ENCODE results near the gene TDRD12. TPM values are rescaled to one million over a fixed set of nuclear protein-coding genes. Genes with fewer than 3 reads are reported as not detected.

TDRD12 gene
- polyA plus RNA-seq, 1 experiment = 0.07 TPM

GRCh38 chr19:32869369-32869965 is 149.9 kb downstream of the TDRD12 start, which contains the start of gene SLC7A9:
SLC7A9 (minus strand) TSS chr19:32869767; CDS start chr19:32868534, 1,233 bp downstream.
- TF ChIP-seq, protein P1, sequence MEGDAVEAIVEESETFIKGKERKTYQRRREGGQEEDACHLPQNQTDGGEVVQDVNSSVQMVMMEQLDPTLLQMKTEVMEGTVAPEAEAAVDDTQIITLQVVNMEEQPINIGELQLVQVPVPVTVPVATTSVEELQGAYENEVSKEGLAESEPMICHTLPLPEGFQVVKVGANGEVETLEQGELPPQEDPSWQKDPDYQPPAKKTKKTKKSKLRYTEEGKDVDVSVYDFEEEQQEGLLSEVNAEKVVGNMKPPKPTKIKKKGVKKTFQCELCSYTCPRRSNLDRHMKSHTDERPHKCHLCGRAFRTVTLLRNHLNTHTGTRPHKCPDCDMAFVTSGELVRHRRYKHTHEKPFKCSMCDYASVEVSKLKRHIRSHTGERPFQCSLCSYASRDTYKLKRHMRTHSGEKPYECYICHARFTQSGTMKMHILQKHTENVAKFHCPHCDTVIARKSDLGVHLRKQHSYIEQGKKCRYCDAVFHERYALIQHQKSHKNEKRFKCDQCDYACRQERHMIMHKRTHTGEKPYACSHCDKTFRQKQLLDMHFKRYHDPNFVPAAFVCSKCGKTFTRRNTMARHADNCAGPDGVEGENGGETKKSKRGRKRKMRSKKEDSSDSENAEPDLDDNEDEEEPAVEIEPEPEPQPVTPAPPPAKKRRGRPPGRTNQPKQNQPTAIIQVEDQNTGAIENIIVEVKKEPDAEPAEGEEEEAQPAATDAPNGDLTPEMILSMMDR (IDR thresholded peaks at IDR 0.05; ENCODE audit: low read depth, low read length) = no peak
- H3K9me3 ChIP-seq (ENCODE audit: control insufficient read depth, insufficient read depth, low read length) = no peaks in the 10 kb centered on the region; the same call in 1 of the 2 replicates
- ChIA-PET POLR2A (no interaction called here), CTCF (no interaction called here)
- no peak within 1 kb of the TSS for H3K4me3 ChIP-seq (ENCODE audit: low read depth, low read length)
- no peaks in the 10 kb centered on the region for H3K27me3 ChIP-seq (ENCODE audit: control insufficient read depth, insufficient read depth, low read length)
- H3K27ac ChIP-seq (ENCODE audit: low read depth, low read length) = no peak within 1 kb of the TSS
- DNase-seq (ENCODE audit: low read depth, low spot score) = no peak

GRCh38 chr19:32869966-32870573 is 150.5 kb downstream of the TDRD12 start:
- Histone ChIP-seq H3K9me3 (ENCODE audit: control insufficient read depth, insufficient read depth, low read length) (no peaks in the 10 kb centered on the region), H3K4me3 (ENCODE audit: low read depth, low read length) (no peak overlapping the region), H3K27ac (ENCODE audit: low read depth, low read length) (no peak overlapping the region), H3K27me3 (ENCODE audit: control insufficient read depth, insufficient read depth, low read length) (no peaks in the 10 kb centered on the region)
- DNase-seq (ENCODE audit: low read depth, low spot score) = no peak
- CTCF ChIA-PET = no interaction called here
- POLR2A ChIA-PET = no interaction called here
- TF ChIP-seq, protein P1 (IDR thresholded peaks at IDR 0.05; ENCODE audit: low read depth, low read length) = no peak

GRCh38 chr19:32870981-32871451 is 151.4 kb downstream of the TDRD12 start:
- CTCF ChIA-PET = no interaction called here
- no peak overlapping the region for H3K4me3 ChIP-seq (ENCODE audit: low read depth, low read length)
- POLR2A ChIA-PET = no interaction called here
- no peaks in the 10 kb centered on the region for H3K27me3 ChIP-seq (ENCODE audit: control insufficient read depth, insufficient read depth, low read length)
- TF ChIP-seq, protein P1 (IDR thresholded peaks at IDR 0.05; ENCODE audit: low read depth, low read length) = no peak
- no peak overlapping the region for H3K27ac ChIP-seq (ENCODE audit: low read depth, low read length)
- DNase-seq (ENCODE audit: low read depth, low spot score) = no peak
- H3K9me3 ChIP-seq (ENCODE audit: control insufficient read depth, insufficient read depth, low read length) = no peaks in the 10 kb centered on the region

- Histone ChIP-seq H3K27me3 (ENCODE audit: control insufficient read depth, insufficient read depth, low read length) (no peaks in the 10 kb centered on the region), H3K27ac (ENCODE audit: low read depth, low read length) (no peak overlapping the region), H3K4me3 (ENCODE audit: low read depth, low read length) (no peak overlapping the region), H3K9me3 (ENCODE audit: control insufficient read depth, insufficient read depth, low read length) (no peaks in the 10 kb centered on the region)
- TF ChIP-seq, protein P1 (IDR thresholded peaks at IDR 0.05; ENCODE audit: low read depth, low read length) = no peak
- no peak for DNase-seq (ENCODE audit: low read depth, low spot score)
- POLR2A ChIA-PET = no interaction called here
- CTCF ChIA-PET = no interaction called here
These were observed 152.8 kb downstream of the TDRD12 start for GRCh38 chr19:32872391-32872790.

DNA sequence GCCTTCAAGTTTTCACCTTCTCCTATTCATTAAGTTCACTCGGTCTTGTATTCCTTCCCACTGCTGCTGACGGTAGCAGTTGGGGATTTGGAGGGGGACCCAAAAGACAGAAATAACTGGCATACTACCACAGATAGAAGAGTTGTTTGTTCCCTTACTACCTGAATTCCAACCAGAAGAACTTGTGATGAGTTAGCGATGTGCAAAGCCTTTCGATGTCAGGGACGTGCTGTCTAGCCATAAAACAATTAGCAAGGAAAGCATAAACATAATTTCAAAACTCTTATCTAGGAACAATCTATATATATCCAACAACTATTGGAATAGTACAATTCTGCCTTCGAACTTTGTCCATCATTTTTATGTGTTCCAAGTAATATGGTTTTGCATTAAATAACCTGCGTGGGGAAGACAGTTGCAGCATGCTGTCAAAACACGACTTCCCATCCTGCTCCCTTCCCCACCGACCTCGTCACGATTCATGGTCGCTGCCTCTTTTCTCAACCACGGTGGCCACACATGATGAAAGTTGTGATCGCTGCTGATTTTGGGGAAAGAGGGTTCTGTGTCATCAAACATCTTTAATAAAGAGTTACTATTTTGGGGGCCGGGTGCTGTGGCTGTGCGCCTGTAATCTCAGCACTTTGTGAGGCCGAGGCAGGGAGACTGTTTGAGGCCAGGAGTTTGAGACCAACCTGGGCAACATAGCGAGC is 153.8 kb downstream of the TDRD12 start:
- H3K9me3 ChIP-seq (ENCODE audit: control insufficient read depth, insufficient read depth, low read length) = no peaks in the 10 kb centered on the region
- H3K27ac ChIP-seq (ENCODE audit: low read depth, low read length) = no peak overlapping the region
- ChIA-PET CTCF (no interaction called here), POLR2A (no interaction called here)
- H3K4me3 ChIP-seq (ENCODE audit: low read depth, low read length) = no peak overlapping the region
- TF ChIP-seq, protein P1 (IDR thresholded peaks at IDR 0.05; ENCODE audit: low read depth, low read length) = no peak
- no peaks in the 10 kb centered on the region for H3K27me3 ChIP-seq (ENCODE audit: control insufficient read depth, insufficient read depth, low read length)
- DNase-seq (ENCODE audit: low read depth, low spot score) = no peak
